SK-N-SH treated with all-trans-retinoic acid at 6 μM for 48 hours (cell line): ENCODE results near the gene TMED8.

Source experiments
- ATAC-seq: fragments of 200-7000 bp; cut with Tn5 transposase; 3 replicates; pipeline ENCODE4 v1.9.1; 2020; ENCODE audit warnings: mild to moderate bottlenecking, moderate library complexity
- ARNTL ChIP-seq: fragments of 450-650 bp; formaldehyde crosslinking; IDR thresholded peaks from 2 replicates; pipeline ENCODE4 v1.5.0; 2020; ENCODE audit warnings: low read depth, mild to moderate bottlenecking, moderate library complexity, borderline replicate concordance
- BACH2 ChIP-seq: fragments of 250-450 bp; sonication (Bioruptor Pico); IDR thresholded peaks from 2 replicates; pipeline ENCODE4 v1.9.0; 2021; ENCODE audit warnings: mild to moderate bottlenecking, borderline replicate concordance
- CREB5 ChIP-seq: fragments of 250-450 bp; sonication (Bioruptor Pico); IDR thresholded peaks from 2 replicates; pipeline ENCODE4 v1.5.1; 2020; ENCODE audit warnings: low read depth, mild to moderate bottlenecking, moderate library complexity
- CSDC2 ChIP-seq: fragments of 250-450 bp; sonication (Bioruptor Pico); IDR thresholded peaks from 2 replicates; pipeline ENCODE4 v1.5.0; 2020; ENCODE audit warnings: mild to moderate bottlenecking, moderate library complexity
- ESRRG ChIP-seq: fragments of 250-450 bp; sonication (Bioruptor Pico); IDR thresholded peaks from 2 replicates; pipeline ENCODE4 v1.6.1; 2021; ENCODE audit warnings: mild to moderate bottlenecking
- GLIS3 ChIP-seq: fragments of 250-450 bp; sonication (Bioruptor Pico); IDR thresholded peaks from 2 replicates; pipeline ENCODE4 v1.5.0; 2020; ENCODE audit warnings: mild to moderate bottlenecking, moderate library complexity
- ISL1 ChIP-seq: fragments of 250-450 bp; sonication (Bioruptor Pico); IDR thresholded peaks from 2 replicates; pipeline ENCODE4 v2.1.2; 2022; ENCODE audit warnings: mild to moderate bottlenecking, moderate library complexity
- OSR1 ChIP-seq: fragments of 250-450 bp; sonication (Bioruptor Pico); IDR thresholded peaks from 2 replicates; pipeline ENCODE4 v1.8.0; 2022; ENCODE audit warnings: moderate library complexity, mild to moderate bottlenecking, inconsistent platforms
- POU6F1 ChIP-seq: fragments of 250-450 bp; sonication (Bioruptor Pico); IDR thresholded peaks from 2 replicates; pipeline ENCODE4 v1.8.0; 2021; ENCODE audit warnings: low read depth, mild to moderate bottlenecking, moderate library complexity, borderline replicate concordance
- PPARA ChIP-seq: fragments of 250-450 bp; sonication (Bioruptor Pico); IDR thresholded peaks from 2 replicates; pipeline ENCODE4 v1.5.0; 2020; ENCODE audit warnings: mild to moderate bottlenecking, borderline replicate concordance
- RARB ChIP-seq: fragments of 250-450 bp; sonication (Bioruptor Pico); IDR thresholded peaks from 2 replicates; pipeline ENCODE4 v1.8.0; 2021; ENCODE audit warnings: mild to moderate bottlenecking, moderate library complexity
- TOX ChIP-seq: fragments of 250-450 bp; sonication (Bioruptor Pico); IDR thresholded peaks from 2 replicates; pipeline ENCODE4 v1.8.0; 2021; ENCODE audit warnings: mild to moderate bottlenecking, moderate library complexity, borderline replicate concordance
- ZC3H10 ChIP-seq: fragments of 250-450 bp; sonication (Bioruptor Pico); IDR thresholded peaks from 2 replicates; pipeline ENCODE4 v1.5.1; 2021; ENCODE audit warnings: mild to moderate bottlenecking, moderate library complexity
- ZFP30 ChIP-seq: fragments of 450-650 bp; formaldehyde crosslinking; IDR thresholded peaks from 2 replicates; pipeline ENCODE4 v1.5.0; 2022; ENCODE audit warnings: mild to moderate bottlenecking, moderate library complexity
- ZNF565 ChIP-seq: fragments of 450-650 bp; formaldehyde crosslinking; conservative IDR thresholded peaks from 2 replicates; pipeline ENCODE4 v1.5.0; 2020; ENCODE audit warnings: low read depth, mild to moderate bottlenecking, moderate library complexity
- ZNF70 ChIP-seq: fragments of 450-650 bp; formaldehyde crosslinking; IDR thresholded peaks from 2 replicates; pipeline ENCODE4 v1.5.0; 2020; ENCODE audit warnings: mild to moderate bottlenecking, moderate library complexity
- ZNF8 ChIP-seq: fragments of 450-650 bp; formaldehyde crosslinking; IDR thresholded peaks from 2 replicates; pipeline ENCODE4 v1.5.0; 2020; ENCODE audit warnings: mild to moderate bottlenecking, moderate library complexity
- TF ChIP-seq, protein P1 (sequence below): fragments of 250-450 bp; sonication (Bioruptor Pico); IDR thresholded peaks from 2 replicates; pipeline ENCODE4 v1.5.0; 2020; ENCODE audit warnings: mild to moderate bottlenecking, moderate library complexity
- TF ChIP-seq, protein P2 (sequence below): fragments of 250-450 bp; sonication (Bioruptor Pico); IDR thresholded peaks from 2 replicates; pipeline ENCODE4 v1.5.1; 2021; ENCODE audit warnings: mild to moderate bottlenecking, moderate library complexity

Gene TMED8

GRCh38 chr14:77342726-77343397, 34.0 kb downstream of the TMED8 start:
- TF ChIP-seq, protein P1, sequence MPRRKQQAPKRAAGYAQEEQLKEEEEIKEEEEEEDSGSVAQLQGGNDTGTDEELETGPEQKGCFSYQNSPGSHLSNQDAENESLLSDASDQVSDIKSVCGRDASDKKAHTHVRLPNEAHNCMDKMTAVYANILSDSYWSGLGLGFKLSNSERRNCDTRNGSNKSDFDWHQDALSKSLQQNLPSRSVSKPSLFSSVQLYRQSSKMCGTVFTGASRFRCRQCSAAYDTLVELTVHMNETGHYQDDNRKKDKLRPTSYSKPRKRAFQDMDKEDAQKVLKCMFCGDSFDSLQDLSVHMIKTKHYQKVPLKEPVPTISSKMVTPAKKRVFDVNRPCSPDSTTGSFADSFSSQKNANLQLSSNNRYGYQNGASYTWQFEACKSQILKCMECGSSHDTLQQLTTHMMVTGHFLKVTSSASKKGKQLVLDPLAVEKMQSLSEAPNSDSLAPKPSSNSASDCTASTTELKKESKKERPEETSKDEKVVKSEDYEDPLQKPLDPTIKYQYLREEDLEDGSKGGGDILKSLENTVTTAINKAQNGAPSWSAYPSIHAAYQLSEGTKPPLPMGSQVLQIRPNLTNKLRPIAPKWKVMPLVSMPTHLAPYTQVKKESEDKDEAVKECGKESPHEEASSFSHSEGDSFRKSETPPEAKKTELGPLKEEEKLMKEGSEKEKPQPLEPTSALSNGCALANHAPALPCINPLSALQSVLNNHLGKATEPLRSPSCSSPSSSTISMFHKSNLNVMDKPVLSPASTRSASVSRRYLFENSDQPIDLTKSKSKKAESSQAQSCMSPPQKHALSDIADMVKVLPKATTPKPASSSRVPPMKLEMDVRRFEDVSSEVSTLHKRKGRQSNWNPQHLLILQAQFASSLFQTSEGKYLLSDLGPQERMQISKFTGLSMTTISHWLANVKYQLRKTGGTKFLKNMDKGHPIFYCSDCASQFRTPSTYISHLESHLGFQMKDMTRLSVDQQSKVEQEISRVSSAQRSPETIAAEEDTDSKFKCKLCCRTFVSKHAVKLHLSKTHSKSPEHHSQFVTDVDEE: no peak
- no peak for TF ChIP-seq OSR1 (CRISPR knock-in tag)
- no peak for TF ChIP-seq CREB5 (CRISPR knock-in tag)
- no peak for TF ChIP-seq ZNF565
- TF ChIP-seq ARNTL (CRISPR knock-in tag): no peak
- TF ChIP-seq, all 23 proteins: peak for 0
- peak; percentile 24; the same call in 2 of the 3 replicates for ATAC-seq

DNA sequence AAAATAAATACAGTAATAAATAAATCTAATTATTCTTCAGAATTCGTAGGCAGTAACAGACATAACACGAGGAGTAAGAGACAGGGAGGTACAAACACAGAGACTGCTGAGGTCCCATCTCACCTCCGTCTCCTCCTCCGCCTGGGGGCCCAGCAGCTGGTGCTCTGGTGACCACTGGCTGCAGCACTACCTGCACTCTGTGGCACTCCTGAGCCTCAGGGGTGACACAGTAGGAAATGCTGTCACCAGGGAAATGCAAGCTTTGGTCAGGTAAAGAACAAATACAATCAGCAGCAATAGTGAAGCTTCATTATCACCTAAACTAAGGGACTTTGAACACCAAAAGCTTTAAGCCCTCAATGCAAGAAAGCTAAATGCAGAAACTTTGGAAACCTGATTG, 36.5 kb downstream of the TMED8 start:
- no peak for ATAC-seq

DNA sequence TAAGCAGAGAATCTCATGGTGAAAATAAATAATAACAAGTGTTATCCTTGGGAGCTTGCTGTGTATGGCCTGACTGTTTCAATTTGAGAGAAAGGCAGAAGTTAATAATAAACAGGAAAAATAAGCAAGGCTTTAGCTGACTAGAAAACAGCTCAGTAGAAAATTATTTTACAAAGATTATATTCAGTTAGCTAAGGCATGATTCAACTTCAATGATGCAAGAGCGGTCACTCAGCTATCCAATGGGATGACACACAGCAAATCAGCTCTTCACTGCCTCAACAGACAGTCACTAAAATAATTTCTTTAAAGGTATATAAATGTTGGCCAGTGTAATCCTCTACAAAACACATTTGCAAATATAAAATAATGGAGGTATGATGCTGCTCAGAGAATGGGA, 37.5 kb downstream of the TMED8 start:
- TF ChIP-seq ISL1 (no peak), CREB5 (CRISPR knock-in tag) (no peak), ZFP30 (CRISPR knock-in tag) (no peak), ZNF70 (no peak), ZNF8 (CRISPR knock-in tag) (no peak), PPARA (CRISPR knock-in tag) (no peak), ARNTL (CRISPR knock-in tag) (no peak), OSR1 (CRISPR knock-in tag) (no peak), RARB (CRISPR knock-in tag) (no peak), ZC3H10 (CRISPR knock-in tag) (no peak), TOX (CRISPR knock-in tag) (no peak), BACH2 (CRISPR knock-in tag) (no peak), GLIS3 (CRISPR knock-in tag) (no peak)
- no peak for ATAC-seq

More for the DNA sequence above, 36.5 kb downstream of the TMED8 start:
- no peak for TF ChIP-seq ZNF565
- no peak for TF ChIP-seq ESRRG (CRISPR knock-in tag)
- TF ChIP-seq POU6F1 (CRISPR knock-in tag): no peak
- no peak for TF ChIP-seq ZFP30 (CRISPR knock-in tag)
- no peak for TF ChIP-seq GLIS3 (CRISPR knock-in tag)
- no peak for TF ChIP-seq CSDC2 (CRISPR knock-in tag)
- TF ChIP-seq ZC3H10 (CRISPR knock-in tag): no peak
- TF ChIP-seq ZNF8 (CRISPR knock-in tag): no peak

- no peak for ATAC-seq
- TF ChIP-seq ESRRG (CRISPR knock-in tag) (no peak), POU6F1 (CRISPR knock-in tag) (no peak), ARNTL (CRISPR knock-in tag) (no peak), ZFP30 (CRISPR knock-in tag) (no peak), RARB (CRISPR knock-in tag) (no peak)
- TF ChIP-seq, protein P2, sequence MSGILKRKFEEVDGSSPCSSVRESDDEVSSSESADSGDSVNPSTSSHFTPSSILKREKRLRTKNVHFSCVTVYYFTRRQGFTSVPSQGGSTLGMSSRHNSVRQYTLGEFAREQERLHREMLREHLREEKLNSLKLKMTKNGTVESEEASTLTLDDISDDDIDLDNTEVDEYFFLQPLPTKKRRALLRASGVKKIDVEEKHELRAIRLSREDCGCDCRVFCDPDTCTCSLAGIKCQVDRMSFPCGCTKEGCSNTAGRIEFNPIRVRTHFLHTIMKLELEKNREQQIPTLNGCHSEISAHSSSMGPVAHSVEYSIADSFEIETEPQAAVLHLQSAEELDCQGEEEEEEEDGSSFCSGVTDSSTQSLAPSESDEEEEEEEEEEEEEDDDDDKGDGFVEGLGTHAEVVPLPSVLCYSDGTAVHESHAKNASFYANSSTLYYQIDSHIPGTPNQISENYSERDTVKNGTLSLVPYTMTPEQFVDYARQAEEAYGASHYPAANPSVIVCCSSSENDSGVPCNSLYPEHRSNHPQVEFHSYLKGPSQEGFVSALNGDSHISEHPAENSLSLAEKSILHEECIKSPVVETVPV (CRISPR knock-in tag): no peak
- TF ChIP-seq, protein P1: no peak
These were observed 38.6 kb downstream of the TMED8 start for GRCh38 chr14:77338302-77338701.
